Tibial nerve (tissue), 4 donors: ENCODE measurements around the gene EFR3B.

Experiments
- CTCF ChIP-seq, 5 experiments: fragments of 200-600 bp in 3 of 5; fragments of 450-650 bp in 2 of 5; sonication (generic) in 3 of 5; IDR thresholded peaks; one replicate each; pipeline ENCODE4 v1.5.1; 2016 to 2019; ENCODE audit warnings: antibody characterized with exemption in 5 of 5, mild to moderate bottlenecking in 3 of 5, moderate library complexity in 2 of 5
- EP300 ChIP-seq, 2 donors: sonication (generic); formaldehyde crosslinking; IDR thresholded peaks; one replicate each; pipeline ENCODE4 v1.6.1; 2017; ENCODE audit warnings: antibody characterized with exemption in 2 of 2, mild to moderate bottlenecking in 1 of 2
- POLR2A ChIP-seq, 2 donors: fragments of 450-650 bp; IDR thresholded peaks; one replicate each; pipeline ENCODE4 v1.6.1; 2017; ENCODE audit warnings: antibody characterized with exemption in 2 of 2, mild to moderate bottlenecking in 2 of 2, moderate library complexity in 2 of 2

GRCh38 chr2:25109822-25110221 lies 67.9 kb downstream of the EFR3B start:
- no peak for TF ChIP-seq POLR2A (IDR thresholded peaks at IDR 0.05)
- no peak for TF ChIP-seq CTCF (IDR thresholded peaks at IDR 0.05)
- no peak for TF ChIP-seq EP300 (IDR thresholded peaks at IDR 0.05)
